GM18519 (cell line): ENCODE results near the gene BCL2L15.

Source experiments
- ATAC-seq: cut with Tn5 transposase; IDR thresholded peaks from one replicate; pipeline ENCODE4 v1.9.1; 2021; ENCODE audit warnings: mild to moderate bottlenecking, moderate library complexity; ENCODE audit not compliant: unreplicated experiment, low FRiP score

Gene BCL2L15

DNA sequence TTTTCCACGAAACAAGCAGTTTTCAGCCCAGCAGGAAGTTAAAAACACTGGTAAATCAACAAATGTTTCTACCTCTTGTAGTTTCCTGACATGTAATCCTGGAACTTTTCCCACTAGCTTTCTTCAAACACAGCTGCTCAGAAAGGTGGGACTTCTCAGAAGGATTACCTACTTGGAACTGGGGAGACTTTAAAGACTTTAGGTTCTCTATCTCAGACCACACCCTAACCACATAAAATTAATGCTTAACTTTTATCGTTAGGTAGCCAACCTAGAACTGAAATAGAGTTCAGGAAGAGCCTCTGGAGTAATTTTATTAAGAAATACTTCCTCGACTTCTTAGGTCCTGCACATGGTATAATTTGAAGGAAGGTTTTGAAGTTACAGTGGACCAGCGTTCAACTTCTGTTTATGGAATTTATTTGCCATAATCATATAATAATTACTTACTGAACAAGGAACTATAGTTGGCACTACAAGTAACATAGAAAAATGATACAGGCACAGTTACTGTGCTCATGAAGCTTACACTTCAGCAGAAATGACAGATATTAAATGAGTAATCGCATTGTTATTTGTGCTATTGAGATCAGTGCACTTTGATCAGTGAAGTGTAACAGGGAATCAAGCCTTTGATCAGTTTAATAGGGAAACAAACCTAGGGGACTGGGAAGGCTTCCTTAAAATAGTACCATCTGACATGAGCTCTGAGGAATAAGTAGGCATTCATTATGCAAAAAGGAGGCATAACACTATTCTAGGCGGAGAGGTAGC, at the start of gene BCL2L15:
BCL2L15 (minus strand) TSS at position 180 of the 774 bp plus-strand sequence. CDS start 206 bp downstream, outside the sequence.
- no peak for ATAC-seq

DNA sequence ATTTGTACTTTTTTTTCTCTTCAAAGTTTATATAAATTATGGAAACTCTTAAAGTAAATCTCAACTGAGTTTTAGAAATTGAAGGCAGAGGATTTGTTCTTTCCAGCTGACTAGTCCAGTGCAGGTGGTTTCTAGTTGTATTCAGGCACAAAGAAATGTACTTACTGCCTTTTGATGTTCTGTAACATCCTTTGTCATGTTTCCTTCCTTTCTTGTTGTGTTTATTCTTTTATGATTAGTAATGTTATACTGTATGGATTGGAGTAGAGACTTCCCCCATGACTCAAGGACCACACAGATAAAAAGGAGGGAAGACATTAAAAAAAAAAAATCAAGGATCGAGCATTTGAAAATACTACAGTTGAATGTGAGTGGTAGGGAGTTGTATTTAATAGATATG, 49.8 kb upstream of the BCL2L15 start:
- ATAC-seq: no peak

DNA sequence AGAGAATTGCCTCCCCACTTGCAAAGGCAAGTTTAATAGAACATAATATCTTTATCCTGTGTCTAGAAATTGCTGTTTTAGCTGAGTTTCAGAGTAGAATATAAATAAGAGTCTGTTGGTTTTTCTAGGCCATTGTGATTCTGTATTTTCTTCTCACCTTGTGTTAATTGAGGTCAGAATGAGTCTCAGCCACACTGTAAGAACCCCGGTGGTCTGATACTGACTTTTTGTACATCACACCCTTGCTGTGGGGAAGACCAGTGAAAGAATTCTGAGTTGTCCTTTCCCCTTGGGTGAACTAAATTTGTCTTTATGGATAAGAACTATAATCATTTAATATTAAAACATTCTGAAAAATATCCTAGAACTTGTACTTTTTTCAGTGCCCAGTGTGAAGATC, 48.6 kb upstream of the BCL2L15 start:
- no peak for ATAC-seq

DNA sequence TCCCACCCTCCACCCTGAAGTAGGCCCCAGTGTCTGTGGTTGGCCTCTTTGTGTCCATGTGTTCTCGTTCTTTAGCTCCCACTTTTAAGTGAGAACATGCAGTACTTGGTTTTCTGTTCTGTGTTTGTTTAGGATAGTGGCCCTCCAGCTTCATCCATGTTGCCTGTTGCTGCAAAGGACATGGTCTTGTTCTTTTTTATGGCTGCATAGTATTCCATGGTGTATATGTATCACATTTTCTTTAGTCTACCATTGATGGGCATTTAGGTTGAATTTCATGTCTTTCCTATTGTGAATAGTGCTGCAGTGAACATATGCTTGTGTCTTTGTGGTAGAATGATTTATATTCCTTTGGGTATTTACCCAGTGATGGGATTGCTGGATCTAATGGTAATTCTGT, 47.8 kb upstream of the BCL2L15 start:
- ATAC-seq: no peak

DNA sequence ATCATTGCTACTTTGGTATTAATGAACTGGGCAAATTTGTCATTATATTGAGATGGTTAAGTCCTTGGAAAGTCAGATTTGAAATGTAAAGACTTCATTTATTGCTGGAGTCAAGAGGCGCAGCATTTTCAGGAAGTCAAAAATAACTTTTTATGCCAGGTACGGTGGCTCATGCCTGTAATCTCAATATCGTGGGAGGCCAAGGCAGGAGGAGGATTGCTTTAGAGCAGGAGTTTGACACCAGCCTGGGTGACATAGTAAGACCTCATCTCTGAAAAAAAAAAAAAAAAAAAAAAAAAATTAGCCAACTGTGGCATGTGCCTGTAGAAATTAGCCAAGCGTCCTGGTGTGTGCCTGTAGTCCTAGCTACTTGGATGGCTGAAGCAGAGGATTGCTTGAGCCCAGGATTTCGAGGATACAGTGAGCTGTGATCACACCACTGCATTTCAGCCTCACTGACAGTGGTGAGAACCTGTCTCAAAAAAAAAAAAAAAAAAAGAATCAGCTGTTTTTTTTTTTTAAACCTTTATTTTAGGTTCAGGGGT, 47.2 kb upstream of the BCL2L15 start:
- ATAC-seq: no peak

DNA sequence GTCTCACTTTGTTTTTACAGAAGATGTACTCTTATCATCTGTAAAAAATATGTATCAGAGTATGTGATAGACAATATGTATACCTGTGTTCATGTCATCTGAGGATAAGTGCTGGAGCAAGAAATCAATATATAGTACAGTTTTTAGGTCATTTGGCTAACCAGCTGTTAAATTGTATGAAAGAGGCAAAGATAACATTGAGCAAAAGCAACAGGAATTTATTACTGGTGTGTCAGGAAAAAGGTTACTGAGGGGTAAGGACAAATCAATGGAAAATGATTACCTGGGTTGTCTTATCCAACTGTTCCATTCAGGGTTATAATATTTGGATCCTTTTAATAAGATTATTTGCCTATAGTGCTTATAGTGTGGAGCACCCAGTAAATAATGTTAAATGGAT, 46.6 kb upstream of the BCL2L15 start:
- no peak for ATAC-seq

DNA sequence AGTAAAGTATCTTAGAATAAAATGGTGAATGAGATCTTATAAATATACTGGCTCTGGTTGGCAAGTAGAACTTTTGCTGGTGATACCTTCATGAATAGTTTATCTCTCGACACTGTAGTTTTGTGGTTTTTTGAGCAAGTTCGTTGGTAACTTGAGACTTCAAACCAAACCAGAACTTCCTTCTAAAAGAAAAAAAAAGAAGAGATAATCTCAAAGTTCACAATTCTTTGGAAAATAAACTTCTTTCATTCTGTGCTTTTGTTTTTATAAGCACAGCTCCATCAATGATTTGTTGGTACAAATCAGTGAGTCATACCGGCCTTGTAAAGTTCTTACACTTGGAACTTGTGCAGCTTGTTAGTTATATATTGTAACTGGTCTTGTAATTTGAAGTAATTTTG, 44.1 kb upstream of the BCL2L15 start:
- ATAC-seq: no peak

DNA sequence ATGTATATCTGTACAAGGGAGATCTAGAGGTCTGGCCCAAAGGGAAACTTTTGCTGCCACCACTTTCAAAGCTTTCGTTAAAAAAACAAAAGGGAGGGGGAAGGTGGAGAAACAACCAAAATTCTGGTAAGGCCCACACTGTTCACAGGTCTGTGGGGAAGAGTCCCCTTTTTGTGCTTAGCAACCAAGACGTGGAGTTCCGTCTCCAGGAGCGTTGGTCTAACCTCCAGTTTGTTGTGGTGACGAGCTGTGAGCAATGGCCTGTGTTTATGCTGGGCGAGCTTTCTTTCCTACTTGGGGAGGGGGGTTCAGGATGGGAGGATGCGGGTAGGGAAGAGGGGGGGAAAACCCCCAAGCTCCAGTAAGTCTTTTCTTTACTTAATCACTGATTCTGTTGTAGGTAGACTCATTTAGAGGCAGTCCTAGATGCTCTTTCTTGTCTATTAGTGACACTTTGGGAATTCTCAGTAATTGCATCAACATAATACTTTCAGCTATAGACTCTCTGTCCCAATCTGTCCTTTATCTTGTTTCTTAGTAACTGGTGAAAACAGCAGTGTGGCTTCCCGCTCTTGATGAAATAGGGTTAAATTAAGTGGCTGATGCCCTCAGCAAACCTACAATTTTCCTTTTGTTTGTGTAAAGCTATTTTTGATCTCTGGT, 43.2 kb upstream of the BCL2L15 start:
- ATAC-seq: peak; percentile 29

DNA sequence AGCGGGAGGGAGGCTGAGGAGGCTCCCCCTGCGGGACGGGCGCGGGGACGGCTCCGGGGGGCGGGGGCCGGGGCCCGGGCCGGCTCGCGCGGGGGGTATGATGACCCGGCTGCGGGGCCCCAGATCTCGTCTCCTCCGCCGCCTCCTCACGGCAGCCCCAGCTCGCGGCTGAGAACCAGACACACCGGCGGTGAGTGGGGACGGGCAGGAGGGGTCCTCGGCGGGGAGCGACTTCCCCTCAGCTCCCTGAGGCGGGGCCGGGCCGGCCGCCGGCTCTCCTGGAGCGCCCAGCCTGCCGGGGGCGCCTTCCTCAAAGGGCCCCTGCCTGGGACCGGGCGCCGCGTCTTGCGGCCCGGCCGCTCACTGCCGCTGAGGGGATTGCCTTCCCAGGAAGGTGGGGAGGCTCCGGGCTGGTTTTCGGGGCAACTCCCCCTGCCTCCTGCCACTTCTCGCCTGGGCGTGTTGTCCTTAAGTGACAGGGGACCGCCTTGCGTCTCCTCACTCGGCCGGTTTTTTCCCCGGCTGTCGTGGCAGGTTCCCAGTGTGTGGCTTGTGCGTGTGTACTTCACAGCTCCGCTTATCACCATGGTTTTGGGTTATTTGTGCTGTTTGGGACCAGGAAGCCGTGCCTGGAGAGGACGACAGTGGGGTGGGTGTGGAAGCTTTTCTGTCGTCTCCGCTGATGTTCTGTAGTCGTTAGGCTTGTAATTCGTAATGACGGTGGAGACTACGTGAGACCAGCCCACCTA, 42.5 kb upstream of the BCL2L15 start:
- peak; percentile 8 for ATAC-seq

DNA sequence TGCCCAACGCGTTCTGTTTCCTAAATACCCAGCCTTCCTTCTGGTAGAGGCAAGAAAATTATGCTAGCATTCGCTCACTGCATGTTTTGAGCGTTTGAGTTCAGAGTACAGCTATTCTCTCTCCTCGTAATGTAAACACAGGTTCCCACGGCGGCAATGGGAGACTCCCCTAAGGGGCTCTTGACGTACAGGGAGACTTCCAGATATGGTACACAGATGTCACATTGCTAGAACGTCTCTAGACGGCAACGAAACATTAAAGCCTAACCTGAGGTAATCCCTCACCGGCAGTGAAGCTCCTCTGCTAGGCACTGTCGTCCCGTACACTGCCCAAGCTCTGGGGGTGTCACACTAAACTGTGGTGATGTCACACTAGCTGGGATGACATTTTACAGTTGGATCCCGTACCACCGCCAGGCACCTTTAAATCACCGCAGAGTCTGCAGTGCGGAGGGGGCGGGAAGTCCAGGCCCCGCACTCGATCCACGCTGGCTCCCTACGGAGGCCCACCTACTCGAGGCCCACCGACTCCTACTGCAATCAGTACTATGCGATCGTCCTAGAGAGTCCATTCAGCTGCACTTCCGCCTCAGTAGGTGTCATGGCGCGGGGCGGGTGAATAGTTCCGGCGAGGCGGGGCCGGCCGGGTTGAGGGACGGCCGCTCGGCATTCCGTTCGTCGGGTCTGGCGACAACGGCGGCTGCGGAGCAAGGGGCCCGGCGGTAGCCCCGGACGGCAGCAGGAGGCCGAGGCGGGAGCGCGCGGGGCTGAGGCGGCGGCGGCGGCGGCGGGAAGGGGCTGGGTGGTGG, 41.8 kb upstream of the BCL2L15 start, which contains the start of gene HIPK1:
HIPK1 (plus strand) TSS at position 384 of the 809 bp plus-strand sequence.
- peak; percentile 48 for ATAC-seq

DNA sequence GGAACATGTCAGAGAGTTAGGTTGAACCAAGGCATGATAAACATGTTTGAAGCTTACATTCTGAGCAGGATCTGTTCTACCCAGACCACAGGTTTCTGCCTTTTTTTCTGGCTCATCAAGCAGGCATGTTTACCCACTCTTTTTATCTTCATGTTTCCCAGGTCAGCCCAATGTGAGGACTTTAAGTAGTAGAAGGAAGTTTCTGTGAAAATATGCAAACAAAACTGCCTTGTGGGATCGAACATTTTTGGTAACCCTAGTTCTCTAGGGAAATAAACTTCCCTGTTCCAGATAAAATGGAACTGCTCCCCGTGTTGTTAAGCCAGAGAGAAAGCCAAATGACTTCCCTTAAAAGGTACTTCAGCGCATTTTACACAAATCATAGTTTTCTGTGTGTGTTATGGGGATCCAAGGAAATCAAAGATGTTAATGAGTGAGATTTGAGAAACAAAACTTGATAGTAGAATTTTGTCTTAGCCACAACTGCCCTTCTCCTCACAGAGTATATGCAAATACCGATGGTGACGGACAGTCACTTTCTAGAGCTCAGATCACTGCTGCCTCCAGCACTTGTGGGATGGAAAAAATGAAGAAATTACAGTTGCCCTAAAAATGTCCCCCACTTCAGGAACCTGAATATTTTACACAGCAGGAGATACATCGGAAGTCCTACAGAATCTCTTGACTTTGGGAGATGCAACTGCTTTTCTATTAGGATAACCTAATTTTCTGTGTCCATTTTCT, 41.0 kb upstream of the BCL2L15 start:
- ATAC-seq: no peak

DNA sequence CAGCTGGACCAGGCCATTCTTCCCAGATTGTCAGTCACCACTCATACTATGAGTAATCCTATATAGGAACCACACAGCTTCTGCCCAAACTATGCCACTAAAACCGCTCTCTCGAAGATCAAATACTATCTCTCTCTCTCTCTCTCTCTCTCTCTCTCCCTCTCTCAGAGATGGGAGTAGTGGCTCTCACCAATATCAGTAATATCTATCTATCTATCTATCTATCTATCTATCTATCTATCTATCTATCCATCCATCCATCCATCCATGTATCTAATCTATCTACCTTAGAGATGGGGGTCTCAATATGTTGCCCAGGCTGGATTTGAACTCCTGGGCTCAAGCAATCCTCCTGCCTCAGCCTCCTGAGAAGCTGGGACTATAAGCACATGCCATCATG, 37.1 kb upstream of the BCL2L15 start:
- no peak for ATAC-seq

DNA sequence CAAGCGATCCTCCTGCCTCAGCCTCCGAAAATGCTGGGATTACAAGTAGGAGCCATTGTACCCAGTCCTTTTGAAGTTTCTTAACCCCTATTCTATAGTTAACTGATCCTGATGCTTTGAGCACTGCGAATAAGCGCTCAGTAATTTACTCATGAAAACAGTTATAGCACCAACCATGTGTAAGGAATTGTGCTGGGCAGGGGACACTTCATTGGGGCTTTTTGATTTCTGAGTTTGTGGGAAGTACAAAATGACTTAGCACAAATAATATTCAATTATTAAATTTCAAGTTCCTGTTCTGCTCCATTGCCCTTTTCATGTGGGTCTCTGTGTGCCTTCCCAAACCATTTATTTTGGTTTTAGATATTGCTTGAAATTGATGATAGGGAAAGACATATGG, 35.6 kb upstream of the BCL2L15 start:
- ATAC-seq: no peak

DNA sequence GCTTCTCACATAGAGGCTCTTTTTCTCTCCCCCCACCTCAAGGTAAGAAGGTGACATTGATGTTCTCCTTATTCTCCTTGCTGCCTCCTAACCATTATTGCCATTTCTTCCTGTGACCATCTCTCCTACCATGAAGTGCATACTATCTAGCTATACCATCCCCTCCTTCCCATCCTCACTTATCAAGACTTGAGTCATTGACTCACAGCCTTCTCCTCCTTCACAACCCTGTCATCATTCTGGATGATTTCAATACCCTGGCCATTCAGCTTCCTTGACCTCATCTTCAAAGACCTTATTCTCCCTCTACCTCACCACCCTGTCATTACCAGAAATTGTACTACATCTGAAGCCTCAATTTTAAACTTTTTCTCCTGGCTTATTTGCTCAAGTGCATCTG, 30.9 kb upstream of the BCL2L15 start:
- no peak for ATAC-seq

DNA sequence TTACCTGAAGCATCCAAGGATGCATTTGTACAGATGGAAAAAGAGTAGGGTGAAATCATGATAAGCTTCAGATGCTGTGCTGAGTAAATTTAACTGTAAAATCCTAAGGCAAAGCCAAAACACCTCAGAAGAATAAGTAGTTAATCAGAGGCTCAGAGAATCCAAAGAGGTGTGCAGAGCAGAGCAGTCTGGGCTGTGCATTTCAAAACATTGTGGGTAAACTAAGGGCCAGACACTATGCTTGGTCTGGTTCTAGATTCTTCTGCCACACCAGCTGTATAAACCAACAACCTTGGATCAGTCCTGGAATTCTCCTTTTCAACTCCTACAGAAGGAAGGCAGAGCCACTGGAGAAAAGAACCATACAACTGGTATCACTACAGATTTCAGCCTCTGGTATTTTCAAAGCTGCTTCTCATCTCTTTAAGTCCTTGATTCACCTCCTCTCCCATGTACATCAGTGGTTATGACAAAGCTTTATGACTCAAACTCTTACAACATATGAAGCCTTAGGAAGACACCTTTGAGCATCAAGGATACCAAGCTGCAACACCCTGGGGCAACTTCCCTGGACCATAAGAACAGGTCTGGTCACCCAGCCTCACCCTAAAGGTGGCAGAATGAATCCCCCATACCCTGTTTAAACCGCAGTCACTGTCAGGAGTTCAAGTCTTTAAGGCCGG, 30.2 kb upstream of the BCL2L15 start:
- ATAC-seq: no peak

DNA sequence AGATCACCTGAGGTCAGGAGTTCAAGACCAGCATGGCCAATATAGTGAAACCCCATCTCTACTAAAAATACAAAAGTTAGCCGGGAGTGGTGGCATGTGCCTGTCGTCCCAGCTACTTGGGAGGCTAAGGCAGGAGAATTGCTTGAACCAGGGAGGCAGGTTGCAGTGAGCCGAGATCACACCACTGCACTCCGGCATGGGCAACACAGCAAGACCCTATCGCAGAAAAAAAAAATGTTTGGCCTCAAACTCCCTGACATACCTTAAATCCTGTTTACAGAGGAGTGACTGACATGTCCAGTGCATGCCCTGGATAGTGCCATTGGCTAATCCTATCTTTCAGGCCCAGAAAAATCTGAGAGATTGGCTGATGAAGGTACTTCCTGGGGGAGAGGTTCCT, 29.6 kb upstream of the BCL2L15 start:
- ATAC-seq: no peak

DNA sequence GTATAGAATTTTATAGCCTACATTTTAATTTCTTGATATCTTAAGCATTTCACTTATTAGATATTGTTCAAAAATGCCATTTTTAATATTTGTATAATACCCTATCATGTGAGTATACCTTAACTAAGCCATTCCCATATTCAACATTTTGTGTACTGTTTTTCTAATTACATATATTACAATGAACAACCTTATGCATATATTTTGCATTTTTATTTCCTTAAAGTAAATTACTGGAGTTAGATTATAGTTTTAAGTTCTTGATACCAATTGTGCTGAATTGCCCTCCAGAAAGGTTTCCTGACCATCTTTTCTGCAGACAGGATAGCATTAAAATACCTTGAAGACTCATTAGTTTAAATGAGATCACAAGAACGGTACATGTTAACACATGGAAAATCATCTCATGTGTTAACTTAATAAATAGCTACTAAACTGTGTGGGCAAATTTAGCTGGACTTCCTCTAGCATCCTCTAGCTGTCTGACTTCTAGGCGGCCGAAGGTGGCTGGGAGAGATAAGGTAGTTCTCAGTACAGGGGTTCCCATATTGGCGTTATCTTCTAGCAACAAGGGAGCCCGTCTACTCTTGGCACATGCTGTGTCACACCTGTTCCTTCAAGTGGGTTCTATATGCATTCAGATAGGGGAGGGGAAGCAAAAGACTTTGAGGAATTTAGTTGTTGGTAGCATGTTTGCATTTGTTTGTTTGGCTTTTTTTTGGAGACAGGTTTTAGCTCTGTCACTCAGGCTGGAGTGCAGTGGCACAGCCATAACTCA, 26.7 kb upstream of the BCL2L15 start:
- no peak for ATAC-seq

DNA sequence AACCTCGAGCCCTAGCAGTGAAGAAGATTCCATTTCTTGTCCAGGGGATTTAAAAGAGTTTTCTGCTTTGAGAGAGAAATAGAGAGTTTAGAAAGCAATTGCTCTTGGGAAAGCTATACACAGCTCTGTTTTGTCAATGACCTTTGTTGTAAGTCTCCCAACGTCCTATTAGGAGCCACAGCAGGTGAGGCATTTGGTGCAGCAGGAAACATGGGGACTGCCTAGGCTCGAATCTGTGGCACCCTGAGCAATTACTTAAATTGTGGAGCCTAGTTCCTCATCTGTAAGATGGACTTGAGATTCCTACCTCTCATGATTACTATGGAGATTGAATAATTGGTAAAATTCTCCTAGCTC, 25.9 kb upstream of the BCL2L15 start:
- no peak for ATAC-seq
